GM10847 (cell line): ENCODE measurements around the gene LDLRAP1.

Experiments
- POLR2A ChIP-seq: IDR thresholded peaks from 2 replicates; pipeline ENCODE4 v1.6.1; 2011; ENCODE audit not compliant: insufficient read length; ENCODE audit errors: extremely low read depth

Gene LDLRAP1

DNA sequence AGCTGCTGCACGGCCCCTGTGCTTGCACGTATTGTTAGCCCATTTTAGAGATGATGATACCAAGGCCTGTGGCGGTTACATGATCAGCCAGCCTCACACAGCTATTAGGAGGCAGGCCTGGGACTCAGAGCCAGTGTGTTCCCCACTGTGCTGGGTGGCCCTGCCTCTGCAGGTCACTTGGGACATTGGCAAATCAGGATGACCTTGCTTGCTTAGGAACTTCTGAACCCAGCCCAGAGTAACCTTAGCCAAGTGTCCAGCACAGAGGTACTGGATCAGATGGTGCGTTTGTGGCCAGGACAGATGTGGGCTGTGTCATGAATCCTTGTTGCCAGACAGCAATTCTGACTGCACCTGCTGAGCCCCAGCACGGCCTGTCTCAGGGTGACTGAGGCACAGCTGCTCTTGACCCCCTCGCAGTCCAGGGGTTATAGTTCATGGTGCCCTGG, 28.1 kb downstream of the LDLRAP1 start:
- TF ChIP-seq POLR2A, result no peak

DNA sequence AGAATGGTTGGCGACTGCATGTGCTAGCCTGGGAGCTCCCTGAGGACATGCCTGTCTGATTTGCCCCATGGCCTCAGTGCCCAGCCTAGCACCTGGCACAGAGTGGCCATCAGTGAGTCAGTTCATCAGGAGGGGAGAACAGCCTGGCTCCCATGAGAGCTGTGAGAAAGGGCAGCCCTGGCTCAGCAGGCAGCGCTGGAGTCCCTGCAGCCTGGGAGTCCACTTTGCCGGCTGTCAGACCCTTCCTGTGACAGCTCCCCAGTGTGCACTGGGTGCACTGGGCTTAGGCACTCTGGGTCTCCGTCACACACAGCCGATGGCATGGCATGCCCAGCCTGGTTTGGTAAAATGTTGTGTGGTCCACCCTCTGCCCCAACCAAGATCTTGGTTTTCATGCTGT, 28.7 kb downstream of the LDLRAP1 start:
- no peak for TF ChIP-seq POLR2A

DNA sequence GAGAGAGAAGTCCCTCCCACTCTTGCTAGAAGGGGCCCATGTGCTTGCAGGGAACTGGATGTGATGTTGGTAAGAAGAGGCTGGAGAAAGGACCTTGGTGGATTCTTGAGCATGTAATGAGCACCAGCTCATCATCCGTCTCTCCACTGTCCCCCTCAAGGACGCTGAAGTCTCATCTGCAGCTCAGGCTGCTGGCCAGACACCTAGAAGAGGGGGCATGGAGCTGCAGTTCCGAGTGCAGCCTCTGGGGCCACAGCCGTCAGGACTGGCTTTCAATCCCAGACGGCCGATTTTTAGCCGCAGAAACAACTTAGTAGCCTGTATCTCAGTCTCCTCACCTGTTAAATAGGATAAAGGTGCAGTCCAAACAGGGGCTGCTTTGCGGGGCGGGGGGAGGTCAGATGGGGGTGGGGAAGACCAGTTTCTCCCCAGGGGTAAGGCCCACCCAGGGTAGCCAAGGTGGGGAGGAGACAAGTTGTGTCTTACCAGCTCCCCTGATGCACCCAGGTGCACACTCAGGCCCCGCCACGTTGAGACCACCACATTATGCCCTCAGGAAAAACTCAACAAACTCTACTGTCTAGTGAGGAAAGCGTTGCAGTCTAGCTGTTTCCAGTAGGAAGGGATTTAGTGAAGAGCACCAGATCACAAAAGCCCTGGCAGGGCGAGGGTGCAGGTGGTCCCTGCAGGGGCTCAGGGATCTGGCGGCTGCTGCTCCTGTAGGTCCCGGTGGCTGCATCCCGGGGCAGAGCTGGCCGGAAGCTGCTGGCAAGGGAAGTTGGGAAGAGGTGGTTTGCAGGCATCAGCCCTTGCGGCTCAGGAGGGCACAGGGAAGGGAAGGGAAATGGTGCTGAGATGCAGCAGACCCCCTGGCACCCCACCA, 29.5 kb downstream of the LDLRAP1 start:
- no peak for TF ChIP-seq POLR2A

DNA sequence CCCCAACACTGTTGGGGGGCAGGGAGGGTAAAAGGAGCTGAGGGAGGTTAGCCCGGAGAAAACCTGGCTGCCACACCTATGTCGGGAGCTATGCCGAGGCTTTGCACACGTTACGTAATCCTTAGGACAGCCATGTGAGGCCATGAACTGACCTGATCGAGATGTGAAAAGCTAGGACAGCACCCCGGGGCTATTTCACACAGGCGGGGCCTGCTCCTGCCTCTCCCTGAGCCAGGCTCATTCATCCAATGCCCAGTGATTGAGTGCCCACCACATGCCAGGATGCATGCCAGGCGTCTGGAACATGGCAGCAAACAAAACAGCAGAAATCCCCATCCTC, 30.2 kb downstream of the LDLRAP1 start:
- no peak for TF ChIP-seq POLR2A

DNA sequence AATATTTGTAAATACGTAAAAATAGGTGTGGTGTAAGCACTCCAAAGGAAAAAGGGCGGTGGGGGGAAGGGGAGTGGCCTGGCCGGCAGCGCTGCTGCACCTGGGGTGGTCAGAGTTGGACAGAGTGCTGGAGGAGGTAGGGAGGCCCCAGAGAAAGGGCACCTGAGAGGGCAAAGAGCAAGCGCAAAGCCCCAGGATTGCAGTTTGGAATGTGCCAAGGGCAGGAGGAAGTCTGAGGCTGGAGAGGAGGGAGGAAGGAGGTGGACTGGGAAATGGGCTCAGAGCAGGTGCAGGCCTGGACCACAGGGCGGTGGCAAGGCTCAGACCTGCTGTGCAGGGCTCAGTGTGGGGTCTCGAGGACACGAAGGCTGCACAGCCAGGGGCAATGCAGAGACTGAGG, 30.6 kb downstream of the LDLRAP1 start:
- no peak for TF ChIP-seq POLR2A

DNA sequence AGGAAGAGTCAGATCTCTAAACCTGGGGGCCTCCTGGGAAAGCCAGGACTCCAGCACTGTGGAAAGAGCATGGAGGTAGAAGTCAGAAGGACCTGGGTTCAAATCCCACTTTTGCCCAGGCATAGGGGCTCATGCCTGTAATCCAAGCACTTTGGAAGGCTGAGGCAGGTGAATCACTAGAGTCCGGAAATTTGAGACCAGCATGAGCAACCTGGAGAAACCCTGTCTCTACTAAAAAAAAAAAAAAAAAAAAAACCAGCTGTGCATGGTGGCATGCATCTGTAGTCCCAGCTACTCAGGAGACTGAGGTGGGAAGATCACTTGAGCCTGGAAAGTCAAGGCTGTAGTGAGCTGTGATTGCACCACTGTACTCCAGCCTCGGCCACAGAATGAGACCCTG, 31.8 kb downstream of the LDLRAP1 start:
- no peak for TF ChIP-seq POLR2A

DNA sequence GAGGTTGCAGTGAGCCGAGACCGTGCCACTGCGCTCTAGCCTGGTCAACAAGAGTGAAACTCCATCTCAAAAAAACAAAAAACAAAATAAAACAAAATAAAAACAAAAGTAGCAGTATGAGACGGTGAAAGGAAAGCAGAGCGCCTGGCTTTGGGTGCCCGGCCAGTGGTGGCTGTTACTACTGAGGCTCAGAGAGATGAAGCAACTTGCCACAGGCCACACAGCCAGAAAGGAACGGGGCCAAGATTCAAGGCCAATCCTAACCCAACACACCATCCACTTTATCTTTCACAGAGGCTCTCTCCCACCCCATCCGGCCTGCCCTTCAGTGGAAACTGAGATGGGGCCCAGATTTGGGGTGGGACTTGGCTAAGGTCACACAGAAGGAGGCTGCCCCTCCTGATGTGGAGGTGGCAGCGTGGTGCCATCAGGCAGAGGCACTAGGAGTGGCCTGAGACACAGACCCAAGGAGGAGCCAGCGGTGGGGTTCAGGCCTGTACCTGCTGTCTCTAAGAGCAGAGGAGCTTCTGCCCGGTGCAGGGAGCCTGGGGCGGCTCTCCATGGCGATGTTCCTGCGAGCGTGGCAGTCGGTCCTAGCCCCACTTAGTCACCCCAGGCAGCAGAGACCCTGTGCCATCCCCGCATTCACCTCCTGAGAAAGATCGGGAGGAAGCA, 33.2 kb downstream of the LDLRAP1 start:
- no peak for TF ChIP-seq POLR2A

DNA sequence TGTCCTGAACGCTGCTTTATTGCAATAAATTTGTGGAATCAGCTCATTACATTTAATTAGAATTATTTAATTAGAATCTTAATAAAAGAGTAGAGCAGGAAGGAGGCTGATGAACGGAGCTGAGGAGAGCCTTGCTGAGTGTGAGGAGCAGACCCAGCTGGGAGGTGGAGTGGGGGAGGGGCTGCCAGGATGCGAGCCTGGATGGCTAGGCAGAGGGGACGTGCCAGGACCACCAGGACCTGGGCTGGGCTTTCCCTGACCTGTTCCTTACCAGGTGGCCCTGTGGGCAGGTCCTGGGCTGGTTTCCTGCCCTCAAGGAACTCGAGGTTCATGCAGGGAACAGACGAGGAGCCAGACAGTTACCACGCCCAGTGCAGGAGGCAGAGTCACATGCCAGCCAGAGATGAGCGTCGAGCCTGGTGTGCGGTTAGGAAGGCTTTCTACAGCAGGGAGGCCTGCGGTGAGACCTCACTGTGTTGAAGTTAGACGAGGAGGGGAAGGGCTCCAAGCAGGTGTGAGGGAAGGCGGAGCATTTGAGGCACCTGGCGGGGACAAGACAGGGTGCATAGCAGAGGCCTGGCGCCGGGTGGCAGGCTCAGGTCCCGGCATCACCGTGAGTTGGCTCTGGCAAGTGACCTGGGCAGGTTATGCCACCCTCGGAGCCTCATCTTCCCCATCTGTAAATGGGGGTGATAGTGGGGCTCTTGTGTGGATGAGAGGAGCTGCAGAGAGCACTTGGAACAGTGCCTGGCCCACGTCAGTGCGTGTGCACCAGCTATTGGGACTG, 33.9 kb downstream of the LDLRAP1 start:
- no peak for TF ChIP-seq POLR2A

DNA sequence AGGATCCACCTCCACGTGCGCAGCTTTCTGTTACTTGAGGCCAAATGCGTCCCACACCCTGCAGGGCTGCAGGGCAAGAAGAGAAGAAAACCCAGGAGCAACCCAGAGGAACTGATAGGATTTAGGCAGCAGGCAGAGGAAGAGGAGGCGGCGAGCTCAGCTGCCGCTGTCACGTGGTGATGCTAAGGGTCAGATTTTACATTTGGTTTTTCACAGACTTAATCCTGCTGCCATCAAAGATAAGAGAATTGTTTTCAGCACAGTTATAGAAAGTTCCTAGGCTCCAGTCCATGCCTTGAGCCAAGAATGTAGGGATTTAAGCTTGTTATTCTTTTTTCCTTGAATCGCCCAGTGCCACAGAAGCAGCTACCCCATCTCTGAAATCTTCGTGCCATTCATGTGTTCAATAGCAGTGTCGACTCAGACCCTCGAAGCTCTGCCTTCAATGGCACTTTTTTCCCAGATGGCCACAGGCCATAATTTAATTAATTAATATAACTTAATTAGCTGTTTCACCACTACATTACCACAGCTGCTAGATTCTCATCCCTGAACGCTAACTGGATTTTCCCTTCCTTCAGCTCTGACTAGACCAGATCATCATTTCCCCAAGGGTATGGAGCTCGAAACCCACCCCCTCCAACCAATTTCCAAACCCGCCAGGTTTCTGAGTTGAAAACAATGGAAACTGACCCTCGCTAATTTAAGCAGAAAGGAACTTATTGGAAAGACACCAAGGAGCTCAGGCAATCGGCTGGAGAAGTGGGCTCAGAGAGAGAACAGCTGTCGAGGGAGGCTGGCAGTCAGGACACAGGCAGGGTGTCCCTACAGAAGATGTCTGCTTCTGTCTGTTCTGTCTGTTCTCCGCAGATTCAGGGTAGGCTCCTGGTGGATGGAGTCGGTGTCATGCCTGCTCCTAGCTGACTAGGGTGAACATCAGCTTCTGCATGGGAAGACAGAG, 36.2 kb downstream of the LDLRAP1 start:
- TF ChIP-seq POLR2A, result no peak

DNA sequence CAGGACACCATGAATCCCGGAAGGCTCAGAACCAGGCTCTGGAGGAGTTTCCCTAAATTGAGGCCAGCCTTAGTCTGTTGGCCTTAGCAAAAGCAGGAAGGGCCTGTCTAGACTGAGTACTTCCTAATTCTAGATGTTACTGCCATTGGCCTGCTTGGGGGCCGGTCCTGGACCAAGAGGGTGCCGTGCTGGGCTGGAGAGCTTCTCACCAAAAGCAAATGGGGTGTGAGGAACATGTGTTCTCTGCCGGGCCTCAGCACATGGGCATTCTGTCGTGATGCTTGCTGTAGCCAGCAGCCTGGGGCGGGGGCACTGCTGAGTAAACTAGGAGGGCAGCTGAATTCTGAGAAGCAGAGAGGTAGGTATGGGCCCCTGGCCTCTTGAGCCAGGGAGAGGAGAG, 37.5 kb downstream of the LDLRAP1 start:
- no peak for TF ChIP-seq POLR2A

DNA sequence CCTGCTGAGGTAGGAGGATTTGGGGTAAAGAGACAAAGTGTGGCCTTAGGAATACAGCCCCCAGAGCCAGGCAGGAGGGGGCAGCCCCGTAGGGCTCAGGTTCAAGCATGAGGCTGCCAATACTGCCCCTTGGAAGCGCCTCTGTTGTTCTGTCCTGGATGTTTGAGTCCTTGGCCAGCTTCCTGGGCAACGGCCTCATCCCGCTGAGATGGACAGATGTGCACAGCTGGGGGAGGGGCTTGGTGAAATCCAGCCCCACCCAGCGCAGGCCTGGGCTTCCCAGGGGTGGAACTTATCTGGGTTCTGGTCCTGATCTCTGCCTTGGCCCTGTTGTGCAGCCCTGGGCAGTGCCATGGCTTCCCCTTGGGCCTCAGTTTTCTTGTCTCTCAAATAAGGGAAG, 38.4 kb downstream of the LDLRAP1 start:
- TF ChIP-seq POLR2A, result no peak

DNA sequence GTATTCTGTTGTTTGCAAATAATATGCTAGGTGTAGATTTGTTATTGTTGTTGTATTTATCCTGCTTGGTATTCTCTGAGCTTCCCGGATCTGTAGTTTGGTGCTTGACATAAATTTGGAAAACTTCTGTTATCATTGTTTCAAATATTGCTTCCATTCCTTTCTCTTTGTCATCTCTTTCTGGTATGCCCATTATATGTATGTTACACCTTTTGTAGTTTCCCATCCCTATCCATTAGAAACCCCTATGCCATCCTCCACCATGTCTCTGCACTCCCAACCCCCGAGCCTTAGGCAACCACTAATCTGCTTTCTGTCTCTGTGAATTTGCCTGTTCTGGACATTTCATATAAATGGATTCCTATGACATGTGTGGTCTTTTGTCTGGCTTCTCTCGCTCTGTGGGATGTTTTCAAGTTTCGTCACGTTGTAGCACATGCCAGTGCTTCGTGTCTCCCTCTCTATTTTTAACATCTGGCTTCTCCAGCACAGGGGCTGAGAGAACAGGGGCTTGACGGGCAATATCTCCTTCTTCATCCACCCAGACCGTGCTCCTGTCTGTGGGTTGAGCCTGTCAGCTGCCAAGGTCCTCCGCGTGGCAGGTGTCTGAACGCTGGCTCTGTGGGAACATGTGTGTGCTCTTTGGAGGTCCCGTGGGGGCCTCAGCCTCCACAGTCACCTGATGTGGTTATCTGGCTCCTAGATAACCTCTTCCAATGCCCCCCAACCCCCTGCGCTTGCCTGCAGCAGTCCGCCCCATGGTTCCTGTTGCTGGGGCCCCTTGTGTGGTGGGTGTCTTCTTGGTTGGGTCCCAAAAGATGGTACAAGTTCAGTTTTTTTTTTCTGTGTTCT, 40.3 kb downstream of the LDLRAP1 start:
- no peak for TF ChIP-seq POLR2A

DNA sequence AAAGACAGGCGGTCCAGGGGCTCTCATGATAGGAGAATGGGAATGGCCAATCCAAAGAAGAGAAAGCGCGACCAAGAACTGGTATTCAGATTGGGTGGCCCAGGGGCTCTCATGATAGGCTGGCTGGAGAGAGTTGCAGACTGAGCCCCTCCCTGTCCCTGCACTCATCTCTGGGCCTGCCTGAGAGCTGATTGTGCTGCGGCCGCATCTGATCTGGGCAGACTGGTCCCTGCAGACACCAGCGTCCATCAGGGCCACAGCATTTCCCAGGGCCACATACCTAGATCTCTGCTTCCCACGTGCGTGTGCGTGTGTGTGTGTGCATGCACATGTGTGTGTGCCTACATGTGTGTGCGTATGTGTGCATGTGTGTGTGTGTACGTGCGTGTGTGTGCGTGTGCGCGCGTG, 42.8 kb downstream of the LDLRAP1 start:
- TF ChIP-seq POLR2A, result no peak

DNA sequence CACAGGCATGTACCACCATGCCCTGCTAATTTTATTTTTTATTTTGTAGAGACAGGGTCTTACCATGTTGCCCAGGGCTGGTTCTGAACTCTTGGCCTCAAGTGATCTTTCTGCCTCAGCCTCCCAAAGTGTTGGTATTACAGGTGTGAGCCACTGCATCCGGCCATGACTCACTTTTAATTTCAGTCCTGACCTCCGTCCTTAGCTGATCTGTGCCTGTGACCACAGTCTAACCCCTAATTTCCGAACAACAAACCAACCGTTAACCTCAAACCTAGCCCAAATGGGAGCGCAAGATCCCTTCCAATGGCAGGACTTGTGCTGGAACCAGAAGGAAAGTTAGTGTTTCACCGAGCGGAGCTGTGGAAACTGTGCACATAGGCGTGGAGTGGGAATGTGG, 43.9 kb downstream of the LDLRAP1 start:
- TF ChIP-seq POLR2A, result no peak

DNA sequence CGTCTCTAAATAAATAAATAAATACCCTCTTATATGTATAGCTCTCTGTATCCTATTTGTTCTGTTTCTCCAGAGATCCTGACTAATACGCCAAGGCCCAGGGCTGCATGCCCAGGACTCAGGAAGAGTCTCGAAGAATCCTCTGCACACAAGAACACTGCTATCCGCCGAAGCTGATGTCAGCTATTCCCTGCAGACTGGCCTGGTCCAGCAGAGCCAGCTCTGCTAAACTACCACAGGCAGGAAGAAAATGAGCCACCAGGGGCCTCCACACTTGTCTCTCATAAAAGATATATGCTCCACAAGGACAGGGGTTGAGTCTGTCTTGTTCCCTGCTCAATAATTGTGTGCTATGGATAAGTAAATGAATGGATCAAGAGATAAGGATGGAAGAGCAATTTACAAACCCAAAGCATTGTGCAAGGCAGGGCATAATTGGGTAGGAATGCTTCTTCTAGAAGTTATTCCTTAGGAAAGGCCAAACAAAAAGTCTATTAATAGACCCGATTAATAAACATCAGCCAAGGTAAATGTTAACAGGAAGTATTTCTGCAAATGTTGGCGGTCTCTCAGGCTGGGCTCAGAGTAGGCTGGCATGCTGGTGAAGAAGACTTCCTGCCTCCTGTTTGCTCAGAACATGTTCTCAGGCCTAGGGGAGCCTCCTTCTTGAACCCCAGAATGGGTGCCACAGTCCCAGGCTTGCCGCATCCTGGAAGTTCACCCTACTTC, 46.9 kb downstream of the LDLRAP1 start:
- TF ChIP-seq POLR2A, result no peak
